Activated T-helper 2 cell treated with anti-CD3 and anti-CD28 coated beads, Interferon-gamma antibody, Interleukin-2, Interleukin-4, amounts not matched to agents 10 μg/mL and 5 μg/mL and 100 μg/mL, durations not matched to agents 14 hours and 24 hours and 36 hours (primary cell): ENCODE measurements around the gene NDUFS2. TPM values are rescaled to one million over a fixed set of nuclear protein-coding genes. Genes with fewer than 3 reads are reported as not detected.
A peak's percentile ranks its signal among the peaks of the same experiment; 100 is the strongest.
"Not testable (repeated sequence)": the region's sequence is repeated elsewhere in the genome, so short reads cannot be mapped to it uniquely, and the experiment has no call there.

Source experiments
- DNase-seq: peaks from one replicate; pipeline ENCODE4 v3.0.0; 2021; ENCODE audit warnings: low spot score
- H3K27ac Mint-ChIP-seq: one replicate; pipeline ENCODE4 v1.8.0; 2021; ENCODE audit warnings: mixed read lengths
- H3K27me3 Mint-ChIP-seq: one replicate; pipeline ENCODE4 v1.8.0; 2021; ENCODE audit warnings: low read depth, mixed read lengths
- H3K36me3 Mint-ChIP-seq: one replicate; pipeline ENCODE4 v1.8.0; 2021; ENCODE audit warnings: low read depth, mixed read lengths
- H3K4me1 Mint-ChIP-seq: one replicate; pipeline ENCODE4 v1.8.0; 2021; ENCODE audit warnings: low read depth, mixed read lengths
- H3K4me3 Mint-ChIP-seq: one replicate; pipeline ENCODE4 v1.8.0; 2021; ENCODE audit warnings: low read depth, mild to moderate bottlenecking, moderate library complexity, mixed read lengths
- H3K9me3 Mint-ChIP-seq: one replicate; pipeline ENCODE4 v1.8.0; 2021; ENCODE audit warnings: mixed read lengths
- intact Hi-C: fragments of 100-400 bp; cut with micrococcal nuclease; formaldehyde crosslinking; loops from one replicate; pipeline ENCODE4 v1.15.1; 2023
- total RNA-seq: library from RNA; stranded (reverse); gene quantifications from 2 replicates; pipeline ENCODE4 v1.2.3, GENCODE V29; 2022

Gene NDUFS2
- total RNA-seq, 1 donor from 2014 or later, result 79.0 TPM

- intact Hi-C loops, result no loop called here
- Mint-ChIP-seq H3K4me3 (no peak overlapping the region), H3K9me3 (no peaks in the 10 kb centered on the region), H3K27me3 (no peaks in the 10 kb centered on the region), H3K36me3 (peaks cover 7% of the 10 kb centered on the region), H3K4me1 (peaks cover 29% of the 10 kb centered on the region), H3K27ac (no peak overlapping the region)
- no peak for DNase-seq
These were observed 17.1 kb downstream of the NDUFS2 start for GRCh38 chr1:161219078-161219892.

- Mint-ChIP-seq H3K9me3 (no peaks in the 10 kb centered on the region), H3K36me3 (peaks cover 3% of the 10 kb centered on the region), H3K27me3 (no peaks in the 10 kb centered on the region), H3K4me3 (no peak overlapping the region), H3K4me1 (peaks cover 27% of the 10 kb centered on the region), H3K27ac (no peak overlapping the region)
- intact Hi-C loops, result no loop called here
- DNase-seq, result no peak
These were observed 17.8 kb downstream of the NDUFS2 start for GRCh38 chr1:161220002-161220401.

- peaks cover under 1% of the 10 kb centered on the region for H3K36me3 Mint-ChIP-seq
- H3K27me3 Mint-ChIP-seq, result no peaks in the 10 kb centered on the region
- no peak overlapping the region for H3K27ac Mint-ChIP-seq
- no peak overlapping the region for H3K4me3 Mint-ChIP-seq
- peaks cover 29% of the 10 kb centered on the region for H3K4me1 Mint-ChIP-seq
- intact Hi-C loops, result no loop called here
- no peak for DNase-seq
- H3K9me3 Mint-ChIP-seq, result no peaks in the 10 kb centered on the region
These were observed 20.2 kb downstream of the NDUFS2 start for GRCh38 chr1:161222175-161223019.

- intact Hi-C loops, result loop anchor here (2.0 kb wide), 1 partner anchor 39 kb away; no protein-coding TSS in a partner anchor
- DNase-seq, result no peak
- Mint-ChIP-seq H3K36me3 (peaks cover 17% of the 10 kb centered on the region), H3K4me3 (no peak overlapping the region), H3K27me3 (no peaks in the 10 kb centered on the region), H3K27ac (no peak overlapping the region), H3K9me3 (no peaks in the 10 kb centered on the region), H3K4me1 (peaks cover 24% of the 10 kb centered on the region)
These were observed 21.9 kb downstream of the NDUFS2 start for GRCh38 chr1:161223805-161224694.

- Mint-ChIP-seq H3K36me3 (peaks cover 23% of the 10 kb centered on the region), H3K4me1 (peaks cover 23% of the 10 kb centered on the region)
- intact Hi-C loops, result loop anchor here (1.0 to 2.0 kb wide), 4 partner anchors 14 to 44 kb away; partner anchors contain the start of gene NDUFS2
- not testable (repeated sequence) for H3K4me3 Mint-ChIP-seq, DNase-seq, H3K9me3 Mint-ChIP-seq, H3K27ac Mint-ChIP-seq, H3K27me3 Mint-ChIP-seq
These were observed 22.5 kb downstream of the NDUFS2 start for GRCh38 chr1:161224695-161225087.

GRCh38 chr1:161225178-161225533, 23.0 kb downstream of the NDUFS2 start:
- Mint-ChIP-seq H3K36me3 (peaks cover 26% of the 10 kb centered on the region), H3K4me1 (peaks cover 23% of the 10 kb centered on the region), H3K27ac (peak overlapping the region; percentile 54), H3K27me3 (no peaks in the 10 kb centered on the region), H3K9me3 (no peaks in the 10 kb centered on the region), H3K4me3 (no peak overlapping the region)
- no peak for DNase-seq
- intact Hi-C loops, result loop anchor here (1.0 to 2.0 kb wide), 4 partner anchors 15 to 45 kb away; partner anchors contain the start of gene NDUFS2

- Mint-ChIP-seq H3K9me3 (no peaks in the 10 kb centered on the region), H3K36me3 (peaks cover 32% of the 10 kb centered on the region), H3K27me3 (no peaks in the 10 kb centered on the region), H3K4me1 (peaks cover 23% of the 10 kb centered on the region), H3K4me3 (peak within 1 kb of the TSS; percentile 100), H3K27ac (peak within 1 kb of the TSS; percentile 100)
- intact Hi-C loops, result loop anchor here (1.0 to 2.0 kb wide), 5 partner anchors 15 to 89 kb away; partner anchors contain the start of genes NDUFS2 and SDHC
- peak; percentile 89 for DNase-seq
These were observed 23.6 kb downstream of the NDUFS2 start, which contains the start of gene TOMM40L for GRCh38 chr1:161225534-161226319. TSS of gene TOMM40L (plus strand) at chr1:161226060. CDS start at chr1:161226490, 430 bp downstream.

- Mint-ChIP-seq H3K36me3 (peaks cover 33% of the 10 kb centered on the region), H3K4me3 (peak overlapping the region; percentile 100), H3K27ac (peak overlapping the region; percentile 100), H3K27me3 (no peaks in the 10 kb centered on the region), H3K9me3 (no peaks in the 10 kb centered on the region), H3K4me1 (peaks cover 23% of the 10 kb centered on the region)
- intact Hi-C loops, result loop anchor here (2.0 kb wide), 1 partner anchor 88 kb away; the partner anchor contains the start of gene SDHC
- no peak for DNase-seq
These were observed 24.1 kb downstream of the NDUFS2 start for GRCh38 chr1:161226320-161226711.

- Mint-ChIP-seq H3K36me3 (peaks cover 33% of the 10 kb centered on the region), H3K4me3 (peak overlapping the region; percentile 100), H3K4me1 (peaks cover 23% of the 10 kb centered on the region), H3K27ac (peak overlapping the region; percentile 73), H3K27me3 (no peaks in the 10 kb centered on the region), H3K9me3 (no peaks in the 10 kb centered on the region)
- intact Hi-C loops, result loop anchor here (1.0 to 2.0 kb wide), 3 partner anchors 65 to 156 kb away; partner anchors contain the start of gene SDHC
- DNase-seq, result no peak
These were observed 24.6 kb downstream of the NDUFS2 start for GRCh38 chr1:161226759-161227158.

GRCh38 chr1:161227196-161227871, 25.2 kb downstream of the NDUFS2 start:
- intact Hi-C loops, result loop anchor here (1.0 to 2.0 kb wide), 3 partner anchors 64 to 155 kb away; partner anchors contain the start of gene SDHC
- Mint-ChIP-seq H3K4me1 (peaks cover 23% of the 10 kb centered on the region), H3K27me3 (no peaks in the 10 kb centered on the region), H3K4me3 (peak overlapping the region; percentile 100), H3K27ac (peak overlapping the region; percentile 73), H3K36me3 (peaks cover 33% of the 10 kb centered on the region), H3K9me3 (no peaks in the 10 kb centered on the region)
- peak; percentile 79 for DNase-seq

GRCh38 chr1:161228032-161228431, 25.9 kb downstream of the NDUFS2 start:
- H3K9me3 Mint-ChIP-seq, result no peaks in the 10 kb centered on the region
- intact Hi-C loops, result no loop called here
- H3K36me3 Mint-ChIP-seq, result peaks cover 33% of the 10 kb centered on the region
- peaks cover 23% of the 10 kb centered on the region for H3K4me1 Mint-ChIP-seq
- H3K4me3 Mint-ChIP-seq, result peak overlapping the region; percentile 100
- no peaks in the 10 kb centered on the region for H3K27me3 Mint-ChIP-seq
- DNase-seq, result no peak
- H3K27ac Mint-ChIP-seq, result peak overlapping the region; percentile 11
